SK-N-MC (cell line): ENCODE results near the gene EYA3.

Experiments
- EZH2 ChIP-seq: fragments of 200-600 bp; sonication (generic); IDR thresholded peaks from one replicate; pipeline ENCODE4 v1.6.1; 2017; ENCODE audit warnings: antibody characterized with exemption
- FOXP2 ChIP-seq: optimal IDR thresholded peaks from 2 replicates; pipeline ENCODE3; 2011; ENCODE audit warnings: mild to moderate bottlenecking, moderate library complexity; ENCODE audit not compliant: insufficient read depth; ENCODE audit errors: extremely low read length, control extremely low read depth
- POLR2AphosphoS5 ChIP-seq: IDR thresholded peaks from 2 replicates; pipeline ENCODE4 v1.6.1; 2012; ENCODE audit warnings: mild to moderate bottlenecking, low read depth, low read length, borderline replicate concordance

- TF ChIP-seq EZH2 (no peak), POLR2AphosphoS5 (no peak), FOXP2 (no peak)
Measured at GRCh38 chr1:27945020-27945419, 143.4 kb downstream of the EYA3 start.
